GM12878 (cell line): ENCODE data around the gene TMEM33. TPM values are rescaled to one million over a fixed set of nuclear protein-coding genes. Genes with fewer than 3 reads are reported as not detected.

Source experiments
- ATAC-seq: fragments of 200-7000 bp; cut with Tn5 transposase; 3 replicates; pipeline ENCODE4 v1.9.1; 2020; ENCODE audit warnings: mild to moderate bottlenecking, moderate library complexity
- BruUV-seq: library from RNA; stranded (reverse); fragments of 400-500 nt; replicated peaks from 2 replicates; lab custom pipeline; 2021; lab: Mats Ljungman, UMichigan
- CTCF ChIA-PET: fragments of 300-600 bp; sonication (Branson Sonifier 250); formaldehyde crosslinking; extraction: SDS; loops from one replicate; lab custom pipeline; 2021; ENCODE audit warnings: inconsistent platforms; lab: Yijun Ruan, JAX
- POLR2A ChIA-PET: fragments of 350-600 bp; formaldehyde crosslinking; extraction: SDS; loops from one replicate; lab custom pipeline; 2021; ENCODE audit warnings: inconsistent platforms; lab: Charles Lee
- RAD21 ChIA-PET: fragments of 300-600 bp; sonication (Branson Sonifier 250); formaldehyde crosslinking; loops from one replicate; lab custom pipeline; 2023; ENCODE audit warnings: antibody characterized with exemption; ENCODE audit not compliant: unreplicated experiment; lab: Charles Lee
- SMC1A ChIA-PET: fragments of 300-600 bp; sonication (Branson Sonifier 250); formaldehyde crosslinking; loops from one replicate; lab custom pipeline; 2023; ENCODE audit not compliant: unreplicated experiment, uncharacterized antibody; lab: Charles Lee
- DNase-seq: peaks from one replicate; pipeline ENCODE4 v3.0.0-alpha.2; 2011; ENCODE audit warnings: low read depth, low spot score
- FAIRE-seq: peaks from 3 replicates; lab custom pipeline; 2011; peaks lifted over from hg19 to GRCh38; lab: Jason Lieb, UNC
- H2AFZ ChIP-seq: 2 replicates; pipeline ENCODE4 v1.6.0; 2011; ENCODE audit warnings: low read depth, low read length, control low read depth; ENCODE audit not compliant: control insufficient read depth
- H3K27ac ChIP-seq: 2 replicates; pipeline ENCODE4 v1.5.1; 2011; ENCODE audit warnings: control low read depth; ENCODE audit not compliant: control insufficient read depth, insufficient read depth
- H3K27me3 ChIP-seq, 2 experiments: replicated peaks in 1 of 2; 2 replicates each; pipeline versions ENCODE4 v1.6.0 to v1.6.1; 2011; ENCODE audit warnings: low read length in 1 of 2; ENCODE audit not compliant: control insufficient read depth in 2 of 2, insufficient read depth in 2 of 2
- H3K36me3 ChIP-seq, 2 experiments: 2 replicates each; pipeline ENCODE4 v1.5.1; 2011; ENCODE audit warnings: low read length in 1 of 2; ENCODE audit not compliant: control insufficient read depth in 2 of 2, insufficient read depth in 2 of 2
- H3K4me1 ChIP-seq: 2 replicates; pipeline ENCODE4 v1.6.1; 2011; ENCODE audit warnings: mild to moderate bottlenecking, low read length, moderate library complexity, mixed read lengths; ENCODE audit not compliant: control insufficient read depth, insufficient read depth
- H3K4me2 ChIP-seq: 2 replicates; pipeline ENCODE4 v1.6.0; 2011; ENCODE audit warnings: control low read depth; ENCODE audit not compliant: control insufficient read depth, insufficient read depth
- H3K4me3 ChIP-seq: fragments of 200-600 bp; sonication (generic); 2 replicates; pipeline ENCODE4 v1.5.1; 2016
- H3K79me2 ChIP-seq: 2 replicates; pipeline ENCODE4 v1.6.0; 2011; ENCODE audit warnings: low read length; ENCODE audit not compliant: control insufficient read depth, insufficient read depth
- H3K9ac ChIP-seq: 2 replicates; pipeline ENCODE4 v1.8.0; 2011; ENCODE audit warnings: low read length, control low read depth, mixed read lengths; ENCODE audit not compliant: control insufficient read depth, insufficient read depth
- H3K9me3 ChIP-seq: replicated peaks from 3 replicates; pipeline ENCODE4 v1.5.1; 2011; ENCODE audit warnings: mild to moderate bottlenecking, low read length; ENCODE audit not compliant: control insufficient read depth, insufficient read depth
- H4K20me1 ChIP-seq: 2 replicates; pipeline ENCODE4 v1.6.0; 2011; ENCODE audit not compliant: control insufficient read depth, insufficient read depth
- NR2C1 ChIP-seq: fragments of 450-650 bp; IDR thresholded peaks from 2 replicates; pipeline ENCODE4 v1.6.1; 2017; ENCODE audit warnings: antibody characterized with exemption, mild to moderate bottlenecking, moderate library complexity
- NRF1 ChIP-seq: conservative IDR thresholded peaks from 2 replicates; pipeline ENCODE4 v1.6.1; 2011; ENCODE audit warnings: mild to moderate bottlenecking, low read depth, low read length, improper control_type of control experiment
- SMAD5 ChIP-seq: IDR thresholded peaks from 2 replicates; pipeline ENCODE4 v1.6.1; 2016; ENCODE audit warnings: antibody characterized with exemption, low read depth
- SPI1 ChIP-seq: IDR thresholded peaks from 2 replicates; pipeline ENCODE4 v1.6.1; 2011; ENCODE audit warnings: low read depth, mild to moderate bottlenecking, low read length, moderate library complexity, borderline replicate concordance; ENCODE audit not compliant: insufficient read depth
- ZNF217 ChIP-seq: fragments of 450-650 bp; IDR thresholded peaks from 2 replicates; pipeline ENCODE4 v1.6.1; 2017; ENCODE audit warnings: antibody characterized with exemption, mild to moderate bottlenecking
- WGBS: methylation state at CpG from one replicate; pipeline ENCODE4 v1.1.6; 2016; ENCODE audit warnings: low lambda C conversion rate; ENCODE audit not compliant: insufficient replicate concordance, insufficient coverage; ENCODE audit errors: missing lambda C conversion rate; 5-methylcytosine and 5-hydroxymethylcytosine counted together
- in situ Hi-C: fragments of 300-500 bp; cut with MboI; formaldehyde crosslinking; loops from 9 replicates; pipeline ENCODE4 v1.14.3; 2018; ENCODE audit warnings: mixed read lengths
- intact Hi-C: fragments of 100-400 bp; cut with micrococcal nuclease; formaldehyde crosslinking; loops from one replicate; pipeline ENCODE4 v1.14.2; 2022; ENCODE audit not compliant: unreplicated experiment
- polyA plus RNA-seq, 11 experiments: library from polyadenylated mRNA; depleted of rRNA in 4 of 11; unstranded in 6 of 11; stranded (reverse) in 5 of 11; fragments of >200 nt; fragmentation: Nextera tagmentation in 4 of 11; fragmentation: Illumina TruSeq in 1 of 11; extraction: Ambion mirVana in 4 of 11; extraction: Trizol in 1 of 11; gene quantifications; 1 replicate in 1 of 11; 2 replicates in 10 of 11; pipeline versions ENCODE4 v1.2.1 to v1.2.3, GENCODE V29; 2011 to 2016; ENCODE audit warnings: inconsistent platforms in 2 of 11, missing spikeins in 2 of 11, low read depth in 1 of 11
- total RNA-seq, 4 experiments: library from RNA; depleted of rRNA in 3 of 4; stranded (reverse); fragments of >200 nt in 3 of 4; fragmentation: Illumina TruSeq in 1 of 4; extraction: Trizol in 1 of 4; gene quantifications; 2 replicates each; pipeline versions ENCODE4 v1.2.1 to v1.2.3, GENCODE V29; 2013 to 2021
- TF ChIP-seq, protein P1 (sequence below): fragments of 450-650 bp; IDR thresholded peaks from 2 replicates; pipeline ENCODE4 v1.6.1; 2017; ENCODE audit warnings: low read depth, mild to moderate bottlenecking, moderate library complexity

TMEM33 gene
- total and polyA plus RNA-seq, 10 of the 15 experiments (the other 5 are each of a cell fraction or from before 2014, with no cell fraction given), result 7.9 to 60.2 (median 33.4) TPM

DNA sequence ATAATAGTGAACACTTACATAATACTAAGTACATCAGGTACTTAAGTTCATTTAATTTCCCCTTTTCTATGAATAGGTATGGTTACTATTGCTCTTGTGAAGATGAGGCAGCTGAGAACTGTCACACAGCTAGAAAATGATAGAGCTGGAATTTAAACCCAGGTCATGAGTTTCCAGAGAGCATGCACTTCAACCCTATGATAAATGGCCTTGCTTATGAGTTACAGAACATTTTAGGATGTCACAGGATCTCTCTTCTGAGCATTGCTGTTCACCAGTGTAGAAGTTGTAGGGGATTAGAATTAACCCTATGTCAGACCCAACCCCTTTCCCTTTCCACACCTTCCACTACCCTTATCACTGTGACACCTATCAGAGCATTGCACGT is 46.5 kb upstream of the TMEM33 start:
- TF ChIP-seq, protein P1, sequence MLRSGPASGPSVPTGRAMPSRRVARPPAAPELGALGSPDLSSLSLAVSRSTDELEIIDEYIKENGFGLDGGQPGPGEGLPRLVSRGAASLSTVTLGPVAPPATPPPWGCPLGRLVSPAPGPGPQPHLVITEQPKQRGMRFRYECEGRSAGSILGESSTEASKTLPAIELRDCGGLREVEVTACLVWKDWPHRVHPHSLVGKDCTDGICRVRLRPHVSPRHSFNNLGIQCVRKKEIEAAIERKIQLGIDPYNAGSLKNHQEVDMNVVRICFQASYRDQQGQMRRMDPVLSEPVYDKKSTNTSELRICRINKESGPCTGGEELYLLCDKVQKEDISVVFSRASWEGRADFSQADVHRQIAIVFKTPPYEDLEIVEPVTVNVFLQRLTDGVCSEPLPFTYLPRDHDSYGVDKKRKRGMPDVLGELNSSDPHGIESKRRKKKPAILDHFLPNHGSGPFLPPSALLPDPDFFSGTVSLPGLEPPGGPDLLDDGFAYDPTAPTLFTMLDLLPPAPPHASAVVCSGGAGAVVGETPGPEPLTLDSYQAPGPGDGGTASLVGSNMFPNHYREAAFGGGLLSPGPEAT, result no peak
- no peak for TF ChIP-seq NR2C1
- no peak for TF ChIP-seq ZNF217
- no peak for TF ChIP-seq SMAD5
- TF ChIP-seq NRF1, result no peak
- TF ChIP-seq SPI1, result no peak
- no TSS peak for BruUV-seq
- ChIA-PET SMC1A (interaction anchor here (0.7 to 3.4 kb wide), 8 partner anchors 9 to 609 kb away, joined by 3 to 22 read pairs (median 4); no protein-coding TSS in a partner anchor), RAD21 (interaction anchor here (1.0 to 1.6 kb wide), 3 partner anchors 26 to 607 kb away, joined by 3 to 4 read pairs (median 3); no protein-coding TSS in a partner anchor), POLR2A (interaction anchor here (0.7 kb wide), 1 partner anchor 191 kb away, joined by 3 read pairs; no protein-coding TSS in a partner anchor), CTCF (interaction anchor here (0.7 to 7.6 kb wide), 17 partner anchors 9 to 609 kb away, joined by 3 to 85 read pairs (median 5); no protein-coding TSS in a partner anchor)
- ATAC-seq (no peak), FAIRE-seq (no peak), DNase-seq (no peak)
- H3K9me3 ChIP-seq, result no peaks in the 10 kb centered on the region
- H2AFZ ChIP-seq, result no peak overlapping the region
- H3K79me2 ChIP-seq, result no peaks in the 10 kb centered on the region
- H3K4me1 ChIP-seq, result no peaks in the 10 kb centered on the region
- no peak overlapping the region for H3K27ac ChIP-seq
- no peak overlapping the region for H3K4me2 ChIP-seq
- WGBS, result 79% methylated on average over 1 of the region's 1 CpG
- no peaks in the 10 kb centered on the region for H3K36me3 ChIP-seq
- no peaks in the 10 kb centered on the region for H4K20me1 ChIP-seq
- H3K27me3 ChIP-seq, result peaks cover 1 to 3% of the 10 kb centered on the region in 2 experiments; a peak in 2 of 4 replicates
- no peak overlapping the region for H3K9ac ChIP-seq
- in situ Hi-C loops, result loop anchor here (5.0 kb wide), 2 partner anchors 196 to 606 kb away; no protein-coding TSS in a partner anchor
- intact Hi-C loops, result loop anchor here (1.0 kb wide), 1 partner anchor 195 kb away; no protein-coding TSS in a partner anchor
- H3K4me3 ChIP-seq, result no peak overlapping the region
